HepG2 (cell line): ENCODE results near the gene LRRC27. TPM values are rescaled to one million over a fixed set of nuclear protein-coding genes. Genes with fewer than 3 reads are reported as not detected.

Experiments used
- ATAC-seq: fragments of 200-7000 bp; cut with Tn5 transposase; 3 replicates; pipeline ENCODE4 v1.9.1; 2020; ENCODE audit warnings: mild to moderate bottlenecking, moderate library complexity
- BruUV-seq: library from RNA; stranded (reverse); fragments of 400-500 nt; replicated peaks from 2 replicates; lab custom pipeline; 2021; lab: Mats Ljungman, UMichigan
- CTCF ChIA-PET: fragments of 300-600 bp; formaldehyde crosslinking; extraction: SDS; loops from one replicate; lab custom pipeline; 2021; ENCODE audit warnings: low total read pairs, inconsistent platforms, low intra/inter-chr PET ratio; lab: Yijun Ruan, JAX
- POLR2A ChIA-PET: fragments of 350-600 bp; sonication (Branson Sonifier 250); formaldehyde crosslinking; loops from one replicate; lab custom pipeline; 2020; ENCODE audit warnings: antibody characterized with exemption, inconsistent platforms; lab: Yijun Ruan, JAX
- DNase-seq: peaks from one replicate; pipeline ENCODE4 v3.0.0-alpha.2; 2015; ENCODE audit warnings: low spot score
- FAIRE-seq: peaks from 3 replicates; lab custom pipeline; 2011; peaks lifted over from hg19 to GRCh38; lab: Jason Lieb, UNC
- H2AFZ ChIP-seq: one replicate; pipeline ENCODE4 v1.6.1; 2011; ENCODE audit warnings: low read length, inconsistent platforms
- H3K27ac ChIP-seq: fragments of 300-600 bp; 3 replicates; pipeline ENCODE4 v1.8.0; 2011; ENCODE audit warnings: mixed run types, mild to moderate bottlenecking, mixed read lengths, low read length, inconsistent platforms; ENCODE audit not compliant: insufficient read depth; ENCODE audit errors: extremely low read length
- H3K27me3 ChIP-seq, 2 experiments: fragments of 200-600 bp in 1 of 2; 2 replicates in 1 of 2; 3 replicates in 1 of 2; pipeline versions ENCODE4 v1.6.0 to v1.8.0; 2011; ENCODE audit warnings: low read length in 2 of 2, mild to moderate bottlenecking in 2 of 2, moderate library complexity in 2 of 2, inconsistent platforms in 1 of 2; ENCODE audit not compliant: insufficient read depth in 2 of 2, control insufficient read depth in 1 of 2
- H3K36me3 ChIP-seq, 2 experiments: fragments of 200-600 bp in 1 of 2; replicated peaks in 1 of 2; 2 replicates in 1 of 2; 3 replicates in 1 of 2; pipeline versions ENCODE4 v1.5.1 to v1.8.0; 2011; ENCODE audit warnings: low read length in 2 of 2, inconsistent platforms in 1 of 2; ENCODE audit not compliant: insufficient read depth in 2 of 2, control insufficient read depth in 1 of 2
- H3K4me1 ChIP-seq: 2 replicates; pipeline ENCODE4 v1.5.1; 2012; ENCODE audit warnings: low read length, inconsistent platforms; ENCODE audit not compliant: insufficient read depth
- H3K4me2 ChIP-seq: 2 replicates; pipeline ENCODE4 v1.6.0; 2011; ENCODE audit warnings: low read depth, low read length, inconsistent platforms
- H3K4me3 ChIP-seq, 3 experiments: fragments of 200-600 bp in 1 of 3; sonication (generic), shearing (Covaris generic) in 1 of 3; replicated peaks in 1 of 3; 2 replicates each; pipeline ENCODE4 v1.5.1; 2011 to 2016; ENCODE audit warnings: low read length in 3 of 3, inconsistent platforms in 2 of 3, low read depth in 2 of 3, mild to moderate bottlenecking in 2 of 3, control low read depth in 1 of 3, mixed read lengths in 1 of 3; ENCODE audit not compliant: insufficient read depth in 1 of 3
- H3K79me2 ChIP-seq: one replicate; pipeline ENCODE4 v1.6.1; 2011; ENCODE audit warnings: low read length, inconsistent platforms; ENCODE audit not compliant: insufficient read depth
- H3K9ac ChIP-seq: 2 replicates; pipeline ENCODE4 v1.6.0; 2011; ENCODE audit warnings: mild to moderate bottlenecking, low read depth, low read length, inconsistent platforms; ENCODE audit not compliant: insufficient read depth
- H3K9me3 ChIP-seq: 2 replicates; pipeline ENCODE4 v1.5.1; 2012; ENCODE audit warnings: mild to moderate bottlenecking, low read length
- H4K20me1 ChIP-seq: 2 replicates; pipeline ENCODE4 v1.6.0; 2011; ENCODE audit warnings: inconsistent platforms, mild to moderate bottlenecking, low read length, moderate library complexity; ENCODE audit not compliant: insufficient read depth
- ARID5B ChIP-seq: IDR thresholded peaks from 2 replicates; pipeline ENCODE4 v1.4.0; 2020; ENCODE audit warnings: mild to moderate bottlenecking, missing genetic modification reagents
- BHLHE40 ChIP-seq: IDR thresholded peaks from 2 replicates; pipeline ENCODE4 v1.6.1; 2011; ENCODE audit warnings: low read length, improper control_type of control experiment
- HNF4A ChIP-seq: sonication (generic); formaldehyde crosslinking; IDR thresholded peaks from 2 replicates; pipeline ENCODE4 v1.4.0; 2020; ENCODE audit warnings: missing genetic modification reagents
- MTF1 ChIP-seq: sonication (generic); formaldehyde crosslinking; IDR thresholded peaks from 2 replicates; pipeline ENCODE4 v1.5.0; 2020; ENCODE audit warnings: missing genetic modification reagents
- NFYC ChIP-seq: IDR thresholded peaks from 2 replicates; pipeline ENCODE4 v1.6.1; 2016; ENCODE audit warnings: missing genetic modification reagents, missing compliant biosample characterization
- PHB2 ChIP-seq: fragments of 450-650 bp; IDR thresholded peaks from 2 replicates; pipeline ENCODE4 v1.6.1; 2018; ENCODE audit not compliant: partially characterized antibody
- RCOR2 ChIP-seq: IDR thresholded peaks from 2 replicates; pipeline ENCODE4 v1.6.1; 2016; ENCODE audit warnings: missing biosample characterization, missing genetic modification reagents
- SETDB1 ChIP-seq: sonication (generic); formaldehyde crosslinking; IDR thresholded peaks from 2 replicates; pipeline ENCODE4 v1.5.1; 2020; ENCODE audit warnings: missing genetic modification reagents, mild to moderate bottlenecking, borderline replicate concordance
- SOX6 ChIP-seq, 2 experiments: fragments of 450-650 bp in 1 of 2; sonication (generic) in 1 of 2; formaldehyde crosslinking in 1 of 2; IDR thresholded peaks; 2 replicates each; pipeline versions ENCODE4 v1.4.0 to v1.6.1; 2017 to 2020; ENCODE audit warnings: antibody characterized with exemption in 1 of 2, mild to moderate bottlenecking in 1 of 2, missing genetic modification reagents in 1 of 2
- TFAP4 ChIP-seq: sonication (generic); IDR thresholded peaks from 2 replicates; pipeline ENCODE4 v1.6.1; 2016; ENCODE audit warnings: low read depth, borderline replicate concordance
- ZFP36L1 ChIP-seq: sonication (generic); formaldehyde crosslinking; IDR thresholded peaks from 2 replicates; pipeline ENCODE4 v1.8.0; 2022; ENCODE audit warnings: mild to moderate bottlenecking, missing genetic modification reagents, moderate library complexity
- ZNF503 ChIP-seq: sonication (generic); formaldehyde crosslinking; IDR thresholded peaks from 2 replicates; pipeline ENCODE4 v1.4.0; 2020; ENCODE audit warnings: missing genetic modification reagents
- ZXDC ChIP-seq: sonication (generic); formaldehyde crosslinking; IDR thresholded peaks from 2 replicates; pipeline ENCODE4 v1.5.0; 2020; ENCODE audit warnings: mild to moderate bottlenecking, missing genetic modification reagents
- WGBS: methylation state at CpG from one replicate; pipeline ENCODE4 v1.1.6; 2017; ENCODE audit warnings: low lambda C conversion rate; 5-methylcytosine and 5-hydroxymethylcytosine counted together
- in situ Hi-C: cut with HindIII; loops from 2 replicates; pipeline ENCODE4 v1.10.0; 2017; ENCODE audit warnings: low pct_unique_long_range_greater_than_20kb; ENCODE audit not compliant: extremely low pct_ligation_motif_present
- intact Hi-C: fragments of 100-400 bp; cut with micrococcal nuclease; formaldehyde crosslinking; loops from one replicate; pipeline ENCODE4 v1.10.0; 2022; ENCODE audit not compliant: unreplicated experiment
- polyA plus RNA-seq, 8 experiments: library from polyadenylated mRNA; depleted of rRNA in 3 of 8; stranded (reverse) in 7 of 8; unstranded in 1 of 8; fragments of >200 nt; fragmentation: Illumina TruSeq in 4 of 8; extraction: Trizol in 4 of 8; gene quantifications; 2 replicates each; pipeline versions ENCODE4 v1.2.1 to v1.2.3, GENCODE V29; 2011 to 2016; ENCODE audit warnings: low read depth in 4 of 8, missing spikeins in 1 of 8, mixed read lengths in 1 of 8; ENCODE audit not compliant: insufficient read depth in 1 of 8
- total RNA-seq, 5 experiments: library from RNA; depleted of rRNA; stranded (reverse); fragments of >200 nt; fragmentation: Illumina TruSeq; extraction: Trizol; gene quantifications; 2 replicates each; pipeline ENCODE4 v1.2.3, GENCODE V29; 2016; ENCODE audit warnings: low read depth in 1 of 5

Gene LRRC27
- total and polyA plus RNA-seq, 2 of the 13 experiments (the other 11 are each of a cell fraction or from before 2014, with no cell fraction given): 4.2 to 4.6 TPM

GRCh38 chr10:132372516-132373095 lies 40.6 kb downstream of the LRRC27 start:
- in situ Hi-C loops: no loop called here
- H3K9me3 ChIP-seq: no peaks in the 10 kb centered on the region
- H3K4me3 ChIP-seq: no peak overlapping the region
- intact Hi-C loops: no loop called here
- no peaks in the 10 kb centered on the region for H4K20me1 ChIP-seq
- no peak overlapping the region for H3K27ac ChIP-seq
- no peaks in the 10 kb centered on the region for H3K36me3 ChIP-seq
- FAIRE-seq (no peak), ATAC-seq (no peak), DNase-seq (no peak)
- H3K4me2 ChIP-seq: no peak overlapping the region
- ChIA-PET CTCF (no interaction called here), POLR2A (no interaction called here)
- no peaks in the 10 kb centered on the region for H3K79me2 ChIP-seq
- TF ChIP-seq BHLHE40 (no peak), MTF1 (no peak), HNF4A (CRISPR knock-in tag) (no peak), SOX6 (IDR thresholded peaks at IDR 0.05) (no peak), SOX6 (CRISPR knock-in tag; IDR thresholded peaks at IDR 0.05) (no peak), ZNF503 (CRISPR knock-in tag) (no peak), ARID5B (no peak), PHB2 (no peak), ZFP36L1 (CRISPR knock-in tag) (no peak), TFAP4 (no peak), ZXDC (CRISPR knock-in tag) (no peak), NFYC (no peak), SETDB1 (no peak), RCOR2 (no peak)
- H3K9ac ChIP-seq: no peak overlapping the region
- WGBS: 89% methylated on average over 13 of the region's 16 CpGs
- H3K4me1 ChIP-seq: peaks cover 35% of the 10 kb centered on the region
- H2AFZ ChIP-seq: no peak overlapping the region
- 0 out of 5 replicates have a peak, but pooled peaks cover 0 to 2% of the 10 kb centered on the region in 2 experiments for H3K27me3 ChIP-seq
- no TSS peak for BruUV-seq
